Endothelial cell of umbilical vein (primary cell): ENCODE results near the gene RPP30. TPM values are rescaled to one million over a fixed set of nuclear protein-coding genes. Genes with fewer than 3 reads are reported as not detected.

Experiments
- BruUV-seq: library from RNA; stranded (reverse); fragments of 400-500 nt; replicated peaks from 2 replicates; lab custom pipeline; 2021; lab: Mats Ljungman, UMichigan
- CTCF ChIA-PET: fragments of 300-600, 350-600 bp; sonication (Branson Sonifier 250); formaldehyde crosslinking; loops from one replicate; lab custom pipeline; 2021; ENCODE audit warnings: antibody characterized with exemption, inconsistent platforms; lab: Charles Lee
- POLR2A ChIA-PET: fragments of 300-600, 350-600 bp; sonication (Branson Sonifier 250); formaldehyde crosslinking; loops from one replicate; lab custom pipeline; 2021; ENCODE audit warnings: antibody characterized with exemption, inconsistent platforms; lab: Charles Lee
- DNase-seq: peaks from one replicate; pipeline ENCODE4 v3.0.0-alpha.2; 2011; ENCODE audit warnings: low read depth, low spot score
- FAIRE-seq: peaks from 2 replicates; lab custom pipeline; 2011; peaks lifted over from hg19 to GRCh38; lab: Jason Lieb, UNC
- H2AFZ ChIP-seq: 2 replicates; pipeline ENCODE4 v1.6.0; 2012; ENCODE audit warnings: low read depth, low read length, control low read depth, inconsistent platforms
- H3K27ac ChIP-seq: 2 replicates; pipeline ENCODE4 v1.5.1; 2011; ENCODE audit warnings: low read depth, mild to moderate bottlenecking, control low read depth, low read length, moderate library complexity; ENCODE audit not compliant: insufficient read depth
- H3K27me3 ChIP-seq, 2 experiments: 2 replicates each; pipeline versions ENCODE4 v1.6.0 to v1.6.1; 2011; ENCODE audit warnings: low read length in 2 of 2, mixed read lengths in 1 of 2; ENCODE audit not compliant: control insufficient read depth in 2 of 2, insufficient read depth in 2 of 2
- H3K36me3 ChIP-seq, 2 experiments: 2 replicates in 1 of 2; 3 replicates in 1 of 2; pipeline ENCODE4 v1.5.1; 2011; ENCODE audit warnings: low read length in 2 of 2, mild to moderate bottlenecking in 1 of 2, moderate library complexity in 1 of 2; ENCODE audit not compliant: control insufficient read depth in 2 of 2, insufficient read depth in 2 of 2; ENCODE audit errors: extremely low read depth in 1 of 2
- H3K4me1 ChIP-seq: 3 replicates; pipeline ENCODE4 v1.5.1; 2011; ENCODE audit warnings: mild to moderate bottlenecking, low read length; ENCODE audit not compliant: control insufficient read depth, insufficient read depth; ENCODE audit errors: extremely low read depth
- H3K4me2 ChIP-seq: 2 replicates; pipeline ENCODE4 v1.6.1; 2011; ENCODE audit warnings: low read length, control low read depth, mixed read lengths; ENCODE audit not compliant: insufficient read depth
- H3K4me3 ChIP-seq, 3 experiments: fragments of 200-600 bp in 1 of 3; sonication (generic), shearing (Covaris generic) in 1 of 3; replicated peaks in 1 of 3; 2 replicates each; pipeline ENCODE4 v1.5.1; 2011 to 2016; ENCODE audit warnings: control low read depth in 3 of 3, low read length in 3 of 3, mild to moderate bottlenecking in 2 of 3, inconsistent platforms in 1 of 3, low read depth in 1 of 3, moderate library complexity in 1 of 3; ENCODE audit not compliant: insufficient read depth in 1 of 3
- H3K79me2 ChIP-seq: 2 replicates; pipeline ENCODE4 v1.6.0; 2012; ENCODE audit warnings: low read length, inconsistent platforms; ENCODE audit not compliant: control insufficient read depth, insufficient read depth
- H3K9ac ChIP-seq: replicated peaks from 2 replicates; pipeline ENCODE3; 2011; ENCODE audit warnings: low read length, control low read depth; ENCODE audit not compliant: insufficient read depth; ENCODE audit errors: extremely low read depth
- H3K9me1 ChIP-seq: replicated peaks from 3 replicates; pipeline ENCODE4 v1.6.0; 2011; ENCODE audit warnings: mild to moderate bottlenecking, low read length; ENCODE audit not compliant: control insufficient read depth, insufficient read depth; ENCODE audit errors: extremely low read depth
- H3K9me3 ChIP-seq: replicated peaks from 2 replicates; pipeline ENCODE4 v1.5.1; 2012; ENCODE audit warnings: low read length, inconsistent platforms; ENCODE audit not compliant: control insufficient read depth, insufficient read depth
- H4K20me1 ChIP-seq: replicated peaks from 2 replicates; pipeline ENCODE3; 2011; ENCODE audit warnings: mild to moderate bottlenecking, low read length; ENCODE audit not compliant: control insufficient read depth, insufficient read depth; ENCODE audit errors: extremely low read depth
- EZH2 ChIP-seq: IDR thresholded peaks from 2 replicates; pipeline ENCODE4 v1.6.1; 2012; ENCODE audit warnings: borderline replicate concordance, low read depth, mild to moderate bottlenecking, moderate library complexity, low read length, inconsistent platforms; ENCODE audit not compliant: severe bottlenecking
- FOS ChIP-seq: IDR thresholded peaks from 2 replicates; pipeline ENCODE4 v1.6.1; 2011; ENCODE audit warnings: mild to moderate bottlenecking, low read length, moderate library complexity, borderline replicate concordance; ENCODE audit not compliant: insufficient read depth
- GATA2 ChIP-seq: IDR thresholded peaks from 2 replicates; pipeline ENCODE4 v1.7.0; 2011; ENCODE audit warnings: low read depth, mild to moderate bottlenecking, moderate library complexity, mixed read lengths, low read length; ENCODE audit not compliant: insufficient read length, insufficient read depth
- JUN ChIP-seq: IDR thresholded peaks from 2 replicates; pipeline ENCODE4 v1.6.1; 2011; ENCODE audit warnings: borderline replicate concordance, low read depth; ENCODE audit not compliant: insufficient read length, insufficient read depth
- MYC ChIP-seq: IDR thresholded peaks from one replicate; pipeline ENCODE4 v1.6.1; 2011; ENCODE audit warnings: mild to moderate bottlenecking, low read depth, low read length
- POLR2A ChIP-seq: IDR thresholded peaks from 2 replicates; pipeline ENCODE4 v1.6.1; 2012; ENCODE audit warnings: low read depth, mild to moderate bottlenecking, control low read depth, low read length
- POLR2AphosphoS5 ChIP-seq: IDR thresholded peaks from 2 replicates; pipeline ENCODE4 v1.6.1; 2012; ENCODE audit warnings: low read depth, mild to moderate bottlenecking, control low read depth, low read length, moderate library complexity; ENCODE audit not compliant: insufficient read depth
- dilution Hi-C: fragments of 300-500 bp; cut with MboI; formaldehyde crosslinking; loops from one replicate; pipeline ENCODE4 v1.15.0; 2019; ENCODE audit warnings: low sequenced_read_pairs; ENCODE audit not compliant: extremely low pct_ligation_motif_present
- intact Hi-C: fragments of 100-400 bp; cut with micrococcal nuclease; formaldehyde crosslinking; loops from one replicate; pipeline ENCODE4 v1.10.0; 2022
- polyA plus RNA-seq, 4 experiments: library from polyadenylated mRNA; depleted of rRNA in 3 of 4; stranded (reverse) in 3 of 4; unstranded in 1 of 4; fragments of >200 nt; gene quantifications; 2 replicates each; pipeline versions ENCODE4 v1.2.1 to v1.2.3, GENCODE V29; 2011 to 2012; ENCODE audit warnings: missing spikeins in 1 of 4
- total RNA-seq: library from RNA; stranded (reverse); gene quantifications from 2 replicates; pipeline ENCODE4 v1.2.3, GENCODE V29; 2021
- TF ChIP-seq, protein P1 (sequence below), 2 donors: IDR thresholded peaks; 1 replicate in 1 of 2; 2 replicates in 1 of 2; pipeline ENCODE4 v1.5.1; 2011; ENCODE audit warnings: low read length in 2 of 2, mild to moderate bottlenecking in 2 of 2, moderate library complexity in 2 of 2, control low read depth in 1 of 2, inconsistent platforms in 1 of 2, low read depth in 1 of 2; ENCODE audit not compliant: insufficient read depth in 1 of 2; ENCODE audit errors: extremely low read depth in 1 of 2
- TF ChIP-seq, protein P2 (sequence below): IDR thresholded peaks from 2 replicates; pipeline ENCODE4 v1.6.1; 2011; ENCODE audit not compliant: insufficient read depth, insufficient read length

RPP30 gene
- total and polyA plus RNA-seq, 2 donors (not counting 3 experiments of a cell fraction or from before 2014, with no cell fraction given), result 21.1 to 47.8 TPM

DNA sequence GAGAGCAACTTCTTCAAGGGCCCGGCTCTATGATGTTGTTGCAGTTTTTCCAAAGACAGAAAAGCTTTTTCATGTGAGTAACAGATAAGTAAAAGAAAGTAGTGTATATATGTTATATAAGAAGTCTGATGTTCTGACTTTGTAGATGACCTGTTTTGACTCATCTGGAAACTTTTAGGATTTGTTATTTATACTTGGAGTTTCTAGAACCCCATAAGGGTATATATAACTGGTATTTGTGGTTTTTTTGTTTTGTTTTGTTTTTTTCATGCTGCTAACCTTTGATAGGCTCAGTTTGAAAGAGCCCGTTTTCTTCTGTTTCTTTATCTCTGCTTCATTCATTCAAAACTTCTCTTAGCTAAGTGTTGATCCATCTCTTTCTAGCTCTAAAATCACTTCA, 7.3 kb downstream of the RPP30 start:
- Histone ChIP-seq H2AFZ (no peak overlapping the region), H3K4me1 (no peaks in the 10 kb centered on the region), H3K4me2 (no peak overlapping the region), H3K79me2 (peaks cover 5% of the 10 kb centered on the region), H3K36me3 (peaks cover 2 to 8% of the 10 kb centered on the region in 2 experiments), H3K27ac (no peak overlapping the region), H3K9me1 (no peaks in the 10 kb centered on the region), H3K9ac (no peak overlapping the region), H4K20me1 (no peaks in the 10 kb centered on the region), H3K27me3 (no peaks in the 10 kb centered on the region), H3K4me3 (no peak overlapping the region), H3K9me3 (no peaks in the 10 kb centered on the region)
- ChIA-PET POLR2A (no interaction called here), CTCF (interaction anchor here (0.7 to 2.5 kb wide), 24 partner anchors 7 to 1034 kb away, joined by 3 to 73 read pairs (median 5); partner anchors contain the start of gene RPP30)
- FAIRE-seq, result no peak
- no TSS peak for BruUV-seq
- dilution Hi-C loops (loop anchor here (25.0 kb wide), 1 partner anchor 383 kb away; no protein-coding TSS in a partner anchor), intact Hi-C loops (loop anchor here (10.0 kb wide), 1 partner anchor 916 kb away; the partner anchor contains the start of gene TNKS2)
- no peak for TF ChIP-seq GATA2
- TF ChIP-seq EZH2, result no peak
- TF ChIP-seq POLR2A, result no peak
- no peak for TF ChIP-seq FOS
- no peak for TF ChIP-seq JUN
- TF ChIP-seq, protein P1, sequence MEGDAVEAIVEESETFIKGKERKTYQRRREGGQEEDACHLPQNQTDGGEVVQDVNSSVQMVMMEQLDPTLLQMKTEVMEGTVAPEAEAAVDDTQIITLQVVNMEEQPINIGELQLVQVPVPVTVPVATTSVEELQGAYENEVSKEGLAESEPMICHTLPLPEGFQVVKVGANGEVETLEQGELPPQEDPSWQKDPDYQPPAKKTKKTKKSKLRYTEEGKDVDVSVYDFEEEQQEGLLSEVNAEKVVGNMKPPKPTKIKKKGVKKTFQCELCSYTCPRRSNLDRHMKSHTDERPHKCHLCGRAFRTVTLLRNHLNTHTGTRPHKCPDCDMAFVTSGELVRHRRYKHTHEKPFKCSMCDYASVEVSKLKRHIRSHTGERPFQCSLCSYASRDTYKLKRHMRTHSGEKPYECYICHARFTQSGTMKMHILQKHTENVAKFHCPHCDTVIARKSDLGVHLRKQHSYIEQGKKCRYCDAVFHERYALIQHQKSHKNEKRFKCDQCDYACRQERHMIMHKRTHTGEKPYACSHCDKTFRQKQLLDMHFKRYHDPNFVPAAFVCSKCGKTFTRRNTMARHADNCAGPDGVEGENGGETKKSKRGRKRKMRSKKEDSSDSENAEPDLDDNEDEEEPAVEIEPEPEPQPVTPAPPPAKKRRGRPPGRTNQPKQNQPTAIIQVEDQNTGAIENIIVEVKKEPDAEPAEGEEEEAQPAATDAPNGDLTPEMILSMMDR (IDR thresholded peaks at IDR 0.05; ENCODE audit: extremely low read depth in 1 of 2, insufficient read depth in 1 of 2, low read depth in 1 of 2, low read length in 2 of 2), result no peak
- TF ChIP-seq, protein P2, sequence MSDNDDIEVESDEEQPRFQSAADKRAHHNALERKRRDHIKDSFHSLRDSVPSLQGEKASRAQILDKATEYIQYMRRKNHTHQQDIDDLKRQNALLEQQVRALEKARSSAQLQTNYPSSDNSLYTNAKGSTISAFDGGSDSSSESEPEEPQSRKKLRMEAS, result no peak
- no peak for TF ChIP-seq MYC
- no peak for TF ChIP-seq POLR2AphosphoS5
- no peak for DNase-seq
